RPMI7951 (cell line): ENCODE measurements around the gene TMEM150B. TPM values are rescaled to one million over a fixed set of nuclear protein-coding genes. Genes with fewer than 3 reads are reported as not detected.

Experiments used
- DNase-seq: peaks from one replicate; pipeline ENCODE4 v3.0.0-alpha.2; 2012; ENCODE audit warnings: low read depth
- total RNA-seq: library from RNA; depleted of rRNA; stranded (reverse); fragments of >200 nt; shearing (Covaris generic); gene quantifications from 2 replicates; pipeline ENCODE4 v1.2.3, GENCODE V29; 2014; rRNA removed

The TMEM150B gene, protein sequence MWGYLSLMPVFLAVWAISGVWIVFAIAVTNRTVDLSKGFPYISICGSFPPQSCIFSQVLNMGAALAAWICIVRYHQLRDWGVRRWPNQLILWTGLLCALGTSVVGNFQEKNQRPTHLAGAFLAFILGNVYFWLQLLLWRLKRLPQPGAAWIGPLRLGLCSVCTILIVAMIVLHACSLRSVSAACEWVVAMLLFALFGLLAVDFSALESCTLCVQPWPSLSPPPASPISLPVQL
- total RNA-seq: not detected in 2 replicates

DNA sequence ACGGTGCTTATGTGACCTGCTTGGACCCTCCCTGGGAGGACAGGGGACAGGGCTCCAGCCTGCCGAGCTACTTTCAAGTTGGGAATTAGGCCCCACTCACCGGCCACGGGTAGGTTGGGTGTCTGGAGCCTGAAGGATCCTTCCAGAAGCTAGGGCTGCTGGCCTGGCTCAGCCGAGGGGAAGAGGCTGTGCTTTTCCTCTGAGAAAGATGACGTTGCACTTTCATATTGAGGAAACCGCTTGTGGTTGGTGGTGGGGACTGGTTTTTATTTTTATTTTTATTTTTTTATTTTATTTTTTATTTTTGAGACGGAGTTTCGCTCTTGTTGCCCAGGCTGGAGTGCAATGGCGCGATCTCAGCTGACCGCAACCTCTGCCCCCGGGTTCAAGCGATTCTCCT is at the start of gene TMEM150B:
TSS of gene TMEM150B (minus strand) at position 170 of the 400 bp plus-strand sequence. CDS start 4,305 bp downstream, outside the sequence.
- no peak for DNase-seq

DNA sequence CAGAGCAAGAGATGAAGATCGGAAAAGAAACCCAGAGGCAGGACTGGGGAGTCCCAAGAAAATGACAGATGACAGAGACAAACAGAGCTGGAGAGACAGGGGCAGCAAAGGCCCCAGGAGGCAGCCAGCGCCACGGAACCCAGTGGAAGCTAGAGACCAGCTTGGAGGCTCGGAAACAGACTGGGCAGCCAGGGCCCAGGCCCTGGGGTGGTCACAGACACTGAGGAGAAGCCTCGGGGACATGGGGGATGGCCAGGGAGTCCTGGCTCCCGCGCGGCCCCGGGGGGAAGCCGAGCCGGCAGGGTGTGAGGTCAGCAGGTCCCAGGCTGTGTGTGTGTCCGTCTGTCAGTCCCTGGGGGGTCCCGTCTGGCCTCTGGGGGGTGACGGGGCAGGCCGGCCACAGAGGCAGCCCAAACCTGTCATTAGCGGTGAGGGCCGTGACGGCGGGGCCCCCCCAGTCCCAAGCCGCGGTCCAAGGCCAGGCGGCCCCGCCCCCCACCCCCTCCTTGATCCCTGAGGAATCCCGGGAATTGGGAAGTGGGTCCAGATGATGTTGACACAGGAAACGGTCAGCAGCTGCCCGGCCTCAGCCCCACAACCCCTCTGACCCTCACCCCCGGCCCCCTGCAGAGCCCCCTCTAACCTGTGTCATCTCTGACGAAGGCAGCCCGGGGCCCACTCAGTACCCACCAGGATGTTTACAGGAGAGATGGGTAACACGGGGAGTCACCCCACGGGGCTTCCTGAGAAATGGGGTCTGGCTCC is 49.0 kb upstream of the TMEM150B start:
- DNase-seq: peak; percentile 58

DNA sequence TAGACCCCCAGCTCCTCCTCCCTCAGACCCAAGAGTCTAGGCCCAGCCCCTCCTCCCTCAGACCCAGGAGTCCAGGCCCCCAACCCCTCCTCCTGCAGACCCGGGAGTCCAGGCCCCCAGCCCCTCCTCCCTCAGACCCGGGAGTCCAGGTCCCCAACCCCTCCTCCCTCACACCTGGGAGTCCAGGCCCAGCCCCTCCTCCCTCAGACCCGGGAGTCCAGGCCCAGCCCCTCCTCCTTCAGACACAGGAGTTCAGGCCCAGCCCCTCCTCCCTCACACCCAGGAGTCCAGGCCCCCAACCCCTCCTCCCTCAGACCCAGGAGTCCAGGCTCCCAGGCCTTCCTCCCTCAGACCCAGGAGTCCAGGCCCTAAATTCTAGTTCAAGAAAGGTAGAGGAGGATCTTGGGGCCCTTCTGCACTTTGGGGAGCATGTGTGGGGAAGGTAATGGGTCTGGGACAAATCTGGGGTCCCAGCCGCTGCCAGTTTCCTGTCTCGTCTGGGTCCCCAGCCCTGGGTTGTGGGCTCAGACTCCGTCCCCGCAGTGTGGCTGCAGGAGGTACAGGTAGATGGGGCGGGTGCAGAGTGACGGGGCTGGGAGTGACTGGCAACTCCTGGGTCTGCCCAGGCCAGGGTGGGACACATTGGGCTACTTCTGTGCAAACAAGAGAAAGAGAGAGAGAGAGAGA is 48.3 kb upstream of the TMEM150B start:
- DNase-seq: no peak

DNA sequence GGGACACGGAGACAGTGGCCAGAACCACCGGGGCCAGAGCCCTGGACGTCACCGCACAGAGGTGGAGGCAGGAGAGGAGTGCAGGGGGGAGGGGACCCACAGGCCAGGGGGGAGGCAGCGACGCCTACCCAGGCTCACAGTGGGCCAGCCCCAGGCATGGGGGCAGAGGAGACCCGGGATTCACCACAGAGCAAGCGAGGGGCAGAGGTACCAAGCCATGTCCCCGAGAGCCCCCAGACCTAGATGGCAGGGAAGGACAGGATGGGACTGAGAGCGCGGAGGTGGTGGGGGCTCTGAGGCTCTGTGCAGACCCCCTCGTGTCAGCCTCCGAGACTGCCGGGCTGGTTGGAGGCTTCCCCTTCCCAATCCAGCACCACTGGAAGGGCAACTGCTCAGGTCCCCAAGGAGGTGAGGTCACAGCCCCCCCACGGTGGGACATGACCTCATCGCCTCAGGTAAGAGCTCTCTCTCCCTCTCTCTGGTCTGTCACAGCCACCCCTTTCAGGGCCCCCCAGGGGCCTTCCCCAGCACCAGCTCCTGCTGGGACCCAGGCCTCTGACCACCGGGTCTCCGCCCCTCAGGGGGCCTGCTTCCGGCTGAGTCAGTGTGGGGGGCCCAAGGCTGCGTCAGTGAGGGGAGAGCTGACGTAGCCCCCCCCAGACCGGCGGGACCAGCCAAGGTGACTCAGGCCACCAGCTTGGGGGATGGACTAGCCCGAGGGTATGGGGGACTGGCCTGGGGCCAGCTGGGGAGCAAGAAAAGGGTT is 47.4 kb upstream of the TMEM150B start:
- DNase-seq: peak; percentile 75

DNA sequence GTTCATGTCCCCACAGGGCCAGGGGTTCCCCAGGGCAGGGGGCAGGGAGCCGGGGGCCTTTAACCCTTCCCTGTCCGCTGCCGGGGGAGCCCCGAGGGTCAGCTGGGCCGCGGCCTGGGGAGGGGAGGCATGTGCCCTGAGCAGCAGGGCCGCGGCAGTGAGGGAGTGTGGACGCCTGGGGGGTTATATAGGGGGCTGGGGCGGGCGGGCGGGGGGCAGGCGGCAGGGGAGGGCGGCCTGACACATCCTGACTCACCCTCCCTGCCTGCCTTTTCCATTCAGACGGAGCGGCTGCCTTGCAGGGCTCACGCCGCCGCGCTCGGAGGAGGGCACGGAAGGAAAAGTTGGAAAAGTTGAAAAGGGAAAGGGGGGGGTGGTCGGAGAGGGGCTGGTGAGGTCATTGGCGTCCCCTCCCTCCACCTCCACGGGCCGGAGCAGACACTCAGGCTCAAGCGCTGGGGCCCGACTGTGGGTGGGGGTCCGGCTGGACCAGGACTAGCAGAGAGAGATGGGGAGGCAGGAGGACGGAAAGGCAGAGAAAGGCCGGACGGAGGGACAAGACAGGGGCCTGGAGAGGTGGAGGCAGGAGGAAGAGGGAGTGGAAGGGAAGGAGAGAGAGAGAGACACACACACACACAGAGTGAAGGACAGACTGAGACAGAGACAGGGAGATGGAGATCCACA is 45.3 kb upstream of the TMEM150B start, which contains the start of gene IL11:
TSS of gene IL11 (minus strand) at position 159 of the 684 bp plus-strand sequence. CDS start at position 6, 153 bp downstream.
- peak; percentile 74 for DNase-seq

DNA sequence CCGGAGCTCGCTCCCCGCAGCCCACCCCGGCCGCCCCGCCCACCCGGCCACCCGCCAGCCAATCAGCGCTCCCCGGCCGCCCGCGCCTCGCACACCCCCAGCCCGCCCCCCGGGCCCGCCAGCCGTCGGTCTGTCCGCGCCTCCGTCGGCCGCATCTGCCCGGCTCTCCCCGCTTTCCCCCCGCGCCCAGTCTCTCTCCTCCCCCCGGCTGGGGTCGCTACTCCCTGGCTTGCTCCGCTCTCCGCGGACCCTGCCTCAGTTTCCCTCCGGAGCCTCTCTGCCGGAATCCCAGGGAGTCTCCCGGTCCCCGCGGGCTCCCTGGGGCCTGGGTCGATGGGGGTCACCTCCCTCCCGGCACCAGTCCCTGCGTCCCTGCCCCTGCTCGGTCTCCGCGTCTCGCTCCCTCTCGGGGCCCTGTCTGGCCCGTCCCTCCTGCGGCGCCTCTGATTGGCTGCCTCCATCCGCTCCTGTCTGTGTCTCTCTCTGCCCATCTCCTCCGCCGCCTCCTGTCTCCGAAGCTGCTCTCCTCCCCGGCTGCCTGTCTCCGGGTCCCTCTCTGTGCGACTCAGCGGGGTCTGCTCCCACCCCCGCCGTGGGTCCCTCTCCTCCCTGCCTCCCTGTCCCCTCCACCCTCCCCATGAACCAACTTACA is 44.6 kb upstream of the TMEM150B start:
- DNase-seq: peak; percentile 83

DNA sequence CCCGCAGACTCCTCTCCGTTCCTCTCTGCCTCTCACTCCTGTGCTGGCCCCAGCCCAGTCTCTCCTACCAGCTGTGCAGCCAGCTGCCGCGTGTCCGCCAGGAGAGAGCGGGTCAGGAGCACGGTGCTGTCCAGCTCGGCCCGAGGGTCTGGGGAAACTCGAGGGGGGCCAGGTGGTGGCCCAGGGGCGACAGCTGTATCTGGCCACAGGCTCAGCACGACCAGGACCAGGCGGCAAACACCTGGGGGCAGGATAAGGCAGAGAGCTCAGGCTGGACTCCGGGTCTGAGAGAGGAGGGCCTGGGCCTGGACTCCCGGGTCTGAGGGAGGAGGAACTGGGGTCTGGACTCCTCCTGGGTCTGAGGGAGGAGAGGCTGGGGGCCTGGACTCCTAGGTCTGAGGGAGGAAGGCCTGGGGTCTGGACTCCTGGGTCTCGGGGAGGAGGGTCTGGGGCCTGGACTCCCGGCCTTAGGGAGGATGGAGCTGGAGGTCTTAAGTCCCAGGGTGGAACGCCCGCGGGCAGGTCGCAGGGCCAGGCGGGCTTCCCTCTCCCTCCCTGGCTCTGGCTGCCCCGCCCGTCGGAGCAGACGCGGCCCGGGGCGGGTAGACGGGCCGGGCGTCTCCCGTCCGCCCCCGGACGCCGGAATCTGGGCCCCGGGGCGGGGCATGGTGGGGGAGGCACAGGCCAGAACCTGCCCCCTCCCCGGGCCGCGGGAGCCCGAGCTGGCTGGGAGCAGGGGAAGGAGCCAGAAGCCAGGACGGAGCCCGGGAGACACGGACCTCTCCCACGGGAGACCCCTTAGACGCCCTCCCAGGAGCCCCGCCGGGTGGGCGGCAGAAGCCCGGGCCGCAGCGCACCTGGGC is 43.8 kb upstream of the TMEM150B start:
- DNase-seq: peak; percentile 77

DNA sequence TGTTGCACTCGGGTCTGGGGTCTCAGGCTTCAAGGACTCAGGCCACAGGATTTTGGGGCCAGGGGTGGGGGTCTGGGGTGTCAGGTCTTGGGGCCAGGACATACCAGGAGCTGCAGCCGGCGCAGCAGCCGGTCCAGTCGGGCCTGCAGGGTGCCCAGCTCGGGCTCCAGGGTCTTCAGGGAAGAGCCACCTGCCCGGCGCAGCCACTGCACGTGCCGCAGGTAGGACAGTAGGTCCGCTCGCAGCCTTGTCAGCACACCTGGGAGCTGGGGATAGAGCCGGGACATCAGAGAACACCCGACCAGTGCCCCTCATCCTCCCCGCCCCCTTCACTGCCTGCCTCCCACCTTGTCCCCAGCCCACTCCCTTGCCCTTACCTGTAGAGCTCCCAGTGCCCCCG is 43.0 kb upstream of the TMEM150B start:
- DNase-seq: no peak

DNA sequence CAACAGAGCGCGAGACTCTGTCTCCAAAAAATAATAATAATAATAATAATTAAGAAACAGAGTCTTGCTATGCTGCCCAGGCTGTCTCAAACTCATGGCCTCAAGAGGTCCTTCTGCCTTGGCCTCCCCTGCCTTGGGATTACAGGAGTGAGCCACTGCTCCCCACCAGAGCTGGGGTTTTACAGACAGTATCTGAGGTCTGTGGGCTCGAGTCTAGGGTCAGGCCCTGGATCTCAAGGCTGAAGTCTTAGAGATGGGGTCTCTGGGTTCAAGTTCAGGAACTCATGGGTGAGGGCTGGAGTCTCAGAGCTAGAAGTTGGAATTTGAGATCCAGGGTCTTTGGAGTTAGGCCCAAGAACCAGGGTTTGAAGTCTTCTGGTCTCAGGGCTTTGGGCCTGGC is 41.6 kb upstream of the TMEM150B start:
- no peak for DNase-seq

DNA sequence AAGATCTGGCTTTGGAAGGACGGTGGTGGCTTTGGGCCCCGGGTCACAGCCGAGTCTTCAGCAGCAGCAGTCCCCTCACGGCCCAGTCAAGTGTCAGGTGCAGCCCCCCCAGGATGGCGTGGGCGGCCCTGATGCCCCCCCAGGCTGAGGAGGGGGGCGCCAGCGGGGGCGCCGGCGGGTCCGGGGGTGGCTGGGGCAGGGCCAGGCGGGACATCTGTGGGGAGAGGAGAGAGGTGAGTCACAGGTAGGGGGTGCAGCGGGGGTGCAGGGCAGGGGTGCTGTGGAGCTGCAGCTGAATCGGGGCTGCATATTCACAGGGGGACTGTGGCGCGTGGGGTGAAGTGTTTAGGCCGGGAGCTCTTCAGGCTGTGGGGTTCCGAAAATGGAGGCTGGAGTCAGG is 40.8 kb upstream of the TMEM150B start:
- DNase-seq: no peak

DNA sequence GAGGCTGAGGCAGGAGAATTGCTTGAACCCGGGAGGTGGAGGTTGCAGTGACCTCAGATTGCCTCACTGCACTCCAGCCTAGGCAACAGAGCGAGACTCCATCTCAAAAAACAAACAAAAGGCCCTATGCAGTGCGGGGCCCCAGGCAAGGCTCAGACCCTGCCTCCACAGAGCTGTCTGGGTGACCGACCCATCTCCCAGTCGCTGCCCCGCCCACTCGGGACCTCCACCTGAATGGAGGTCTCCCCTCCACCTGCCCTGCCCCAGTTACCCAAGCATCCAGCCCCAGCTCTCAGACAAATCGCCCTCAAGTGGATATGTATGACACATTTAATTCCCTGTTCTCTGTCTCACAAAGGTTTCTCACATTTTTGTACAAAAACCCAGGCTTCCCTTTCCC is 40.1 kb upstream of the TMEM150B start:
- no peak for DNase-seq

DNA sequence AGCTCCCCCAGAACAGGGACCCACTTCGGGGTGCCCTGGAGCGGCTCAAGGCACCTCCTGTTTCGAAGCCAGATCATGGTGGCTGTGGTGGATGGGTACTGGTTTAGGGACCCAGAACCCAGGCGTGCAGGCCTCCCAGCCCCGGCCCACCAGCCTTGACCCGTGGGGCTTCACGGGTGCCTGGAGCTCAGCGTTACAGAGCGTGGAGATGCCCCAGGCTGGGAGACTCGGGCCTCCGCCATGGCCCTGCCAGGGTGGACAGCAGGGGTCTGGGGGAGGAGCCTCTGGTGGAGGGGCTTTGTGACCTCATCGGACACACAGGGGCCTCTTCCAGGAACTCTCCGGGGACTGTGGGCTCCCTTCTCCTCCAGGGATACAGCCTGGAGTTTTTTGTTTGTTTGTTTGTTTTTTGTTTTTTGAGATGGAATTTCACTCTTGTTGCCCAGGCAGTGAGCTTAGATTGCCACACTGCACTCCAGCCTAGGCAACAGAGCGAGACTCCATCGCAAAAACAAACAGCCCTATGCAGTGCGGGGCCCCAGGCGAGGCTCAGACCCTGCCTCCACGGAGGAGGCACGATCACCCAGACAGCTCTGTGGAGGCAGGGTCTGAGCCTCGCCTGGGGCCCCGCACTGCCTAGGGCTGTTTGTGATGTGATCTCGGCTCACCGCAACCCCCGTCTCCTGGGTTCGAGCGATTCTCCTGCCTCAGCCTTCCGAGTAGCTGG is 38.0 kb upstream of the TMEM150B start, which contains the start of gene GARIN5B:
TSS of gene GARIN5B (minus strand) at position 271 of the 727 bp plus-strand sequence. CDS start at position 77, 194 bp downstream.
- DNase-seq: no peak

DNA sequence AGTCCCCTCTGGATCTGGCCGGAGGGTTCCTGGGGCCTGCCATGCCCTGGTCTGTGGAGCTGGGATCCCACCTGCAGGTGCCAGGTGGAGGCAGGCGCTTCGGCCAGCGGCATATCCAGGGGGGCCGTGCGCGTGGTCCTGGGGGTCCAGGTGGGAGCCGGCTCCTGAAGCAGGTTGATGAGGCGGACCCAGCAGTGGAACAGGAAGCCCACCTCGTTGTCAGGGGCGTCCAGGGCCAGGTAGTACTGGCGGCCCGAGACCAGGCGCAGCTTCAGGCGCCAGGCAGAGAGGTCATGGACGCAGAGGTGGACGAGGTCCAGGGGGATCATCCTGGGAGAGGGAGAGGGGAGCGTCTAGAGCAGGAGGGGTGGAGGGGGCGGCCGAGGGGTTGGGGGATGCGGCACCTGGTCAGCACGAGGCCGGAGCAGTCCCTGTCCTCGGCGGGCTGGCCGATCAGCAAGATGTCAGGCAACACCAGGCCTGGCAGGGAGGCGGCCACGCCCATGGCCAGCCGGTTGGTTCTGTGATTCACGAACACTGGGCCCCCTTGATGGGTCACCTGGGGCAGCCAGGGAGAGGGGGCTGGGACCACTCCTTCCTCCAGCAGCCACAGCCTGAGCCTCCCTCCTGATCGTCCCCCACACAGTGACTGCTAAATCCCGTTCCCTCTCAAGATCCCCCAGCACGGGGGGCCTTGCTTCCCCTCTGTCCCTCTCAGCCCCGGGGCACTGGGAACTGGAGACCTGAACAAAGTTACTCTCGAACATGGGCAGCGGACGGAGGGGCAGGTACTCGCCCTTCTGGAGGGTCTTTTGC is 37.2 kb upstream of the TMEM150B start:
- no peak for DNase-seq

DNA sequence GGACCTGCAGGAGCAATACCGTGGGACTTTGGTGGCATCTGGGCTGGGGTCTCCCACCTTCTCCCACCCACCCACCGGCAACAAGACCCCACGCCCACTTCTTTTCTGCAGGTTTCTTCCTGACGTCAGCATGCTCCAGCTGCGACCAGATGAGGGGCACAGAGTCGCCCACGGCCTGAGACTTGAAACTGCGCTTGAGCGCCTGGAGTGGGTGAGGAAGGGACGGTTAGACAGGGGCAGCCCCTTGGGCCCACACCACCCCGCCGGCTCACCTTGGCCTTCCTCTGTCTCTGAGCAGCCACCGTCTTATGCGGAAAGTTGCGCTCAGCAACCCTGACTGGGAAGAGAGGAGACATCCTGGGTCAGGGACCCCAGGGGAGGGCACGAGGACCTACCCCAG is 35.8 kb upstream of the TMEM150B start:
- no peak for DNase-seq

DNA sequence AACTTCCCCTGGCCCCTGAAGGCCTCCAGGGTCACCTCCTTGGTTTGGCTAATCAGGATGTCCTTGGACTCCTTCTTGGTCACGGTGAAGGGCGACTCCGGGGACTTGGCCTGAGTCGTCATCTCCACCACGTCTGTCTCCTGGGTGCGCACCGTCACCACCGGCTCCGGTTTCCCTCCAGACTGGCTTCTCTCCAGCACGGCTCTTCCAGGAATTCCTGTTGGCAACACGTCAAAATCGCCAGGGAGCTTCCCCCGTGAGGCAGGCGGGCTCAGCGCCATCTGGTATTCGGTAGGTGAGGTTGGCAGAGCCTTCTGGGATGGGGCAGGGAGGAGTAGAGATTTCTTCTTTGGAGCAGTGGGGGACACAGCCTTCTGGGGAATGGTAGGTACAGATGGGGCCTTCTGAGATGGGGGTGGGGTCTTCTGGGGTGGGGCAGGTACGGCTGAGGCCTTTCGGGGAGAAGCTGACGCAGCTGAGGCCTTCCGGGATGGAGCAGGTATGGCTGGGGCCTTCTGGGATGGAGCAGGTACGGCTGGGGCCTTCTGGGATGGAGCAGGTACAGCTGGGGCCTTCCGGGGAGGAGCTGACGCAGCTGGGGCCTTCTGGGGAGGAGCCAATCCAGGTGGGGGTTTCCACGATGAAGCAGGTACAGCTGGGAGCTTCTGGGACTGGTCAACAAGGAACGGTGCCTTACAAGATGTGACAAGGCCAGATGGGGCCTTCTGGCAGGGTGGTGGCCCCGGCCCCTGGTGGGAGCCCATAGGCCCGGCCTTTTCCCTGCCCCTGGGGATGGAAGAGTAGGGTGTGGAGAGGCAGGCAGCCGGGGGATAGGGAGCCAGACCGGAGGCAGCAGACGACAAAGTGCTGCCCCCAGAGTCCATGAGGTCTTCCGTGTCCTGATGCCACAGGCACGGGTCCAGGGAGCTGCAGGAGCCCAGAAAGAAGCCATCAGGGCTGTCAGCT is 34.1 kb upstream of the TMEM150B start:
- DNase-seq: no peak

DNA sequence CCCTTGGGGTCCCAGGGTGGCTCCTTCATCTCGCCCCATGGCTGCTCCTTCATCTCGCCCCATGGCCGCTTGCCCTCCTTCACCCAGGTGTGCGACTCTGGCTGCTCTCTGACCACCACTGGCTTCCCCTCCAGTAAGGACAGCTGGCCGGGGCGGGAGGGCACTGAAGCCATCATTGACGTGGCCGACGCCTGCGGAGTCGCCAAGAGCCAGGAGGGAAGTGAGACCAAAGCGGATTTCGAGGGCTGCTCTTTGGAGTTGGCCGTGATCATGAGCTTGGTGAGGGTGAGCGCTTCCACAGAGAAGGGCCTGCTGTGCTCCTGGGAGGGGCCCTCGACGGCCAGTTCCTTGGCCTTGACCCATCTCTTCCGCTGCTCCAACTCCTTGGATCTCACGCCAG is 33.4 kb upstream of the TMEM150B start:
- DNase-seq: no peak
